Kasumi-1 (cell line): ENCODE data around the gene GNLY.
"Not testable (repeated sequence)": the region's sequence is repeated elsewhere in the genome, so short reads cannot be mapped to it uniquely, and the experiment has no call there.

Source experiments
- DNase-seq, 2 experiments: peaks; one replicate each; lab custom pipeline; 2025; lab: John Stamatoyannopoulos, UW

Gene GNLY

GRCh38 chr2:85710687-85711577, 16.8 kb downstream of the GNLY start:
- DNase-seq: no peak

GRCh38 chr2:85711578-85712060, 17.5 kb downstream of the GNLY start:
- no peak for DNase-seq

GRCh38 chr2:85712336-85712735, 18.2 kb downstream of the GNLY start:
- peak; percentile 71 to 80 for DNase-seq

GRCh38 chr2:85712849-85713612, 18.9 kb downstream of the GNLY start:
- DNase-seq: no peak

- no peak for DNase-seq
Measured at GRCh38 chr2:85713836-85714235, 19.7 kb downstream of the GNLY start.

- not testable (repeated sequence) for DNase-seq
Measured at GRCh38 chr2:85714421-85714820, 20.3 kb downstream of the GNLY start.

GRCh38 chr2:85714841-85715240, 20.7 kb downstream of the GNLY start:
- no peak for DNase-seq

GRCh38 chr2:85716346-85716914, 22.3 kb downstream of the GNLY start:
- DNase-seq: no peak

GRCh38 chr2:85717308-85718008, 23.3 kb downstream of the GNLY start:
- no peak for DNase-seq

GRCh38 chr2:85718009-85718391, 23.8 kb downstream of the GNLY start:
- DNase-seq: peak; percentile 49 to 59

GRCh38 chr2:85718885-85719492, 24.8 kb downstream of the GNLY start:
- DNase-seq: no peak

GRCh38 chr2:85719609-85720240, 25.6 kb downstream of the GNLY start:
- DNase-seq: no peak

- DNase-seq: no peak
Measured at GRCh38 chr2:85720533-85720932, 26.4 kb downstream of the GNLY start.

- no peak for DNase-seq
Measured at GRCh38 chr2:85721641-85722040, 27.5 kb downstream of the GNLY start.

- no peak for DNase-seq
Measured at GRCh38 chr2:85722519-85722918, 28.4 kb downstream of the GNLY start.

- no peak for DNase-seq
Measured at GRCh38 chr2:85723707-85724360, 29.7 kb downstream of the GNLY start.

GRCh38 chr2:85724731-85725181, 30.6 kb downstream of the GNLY start:
- DNase-seq: no peak

GRCh38 chr2:85725451-85725850, 31.3 kb downstream of the GNLY start:
- no peak for DNase-seq

GRCh38 chr2:85727798-85728197, 33.6 kb downstream of the GNLY start:
- DNase-seq: no peak

GRCh38 chr2:85728342-85728741, 34.2 kb downstream of the GNLY start:
- no peak for DNase-seq
